T-helper 1 cell treated with Interleukin-12 subunit alpha and Interleukin-12 subunit beta and Interleukin-4 antibody, amounts not matched to agents 30 μg/mL and 1 μg/mL, for 36 hours (primary cell): ENCODE data around the gene MLLT3.

Experiments
- H3K27ac Mint-ChIP-seq: one replicate; pipeline ENCODE4 v1.8.0; 2021; ENCODE audit warnings: mild to moderate bottlenecking, mixed read lengths
- H3K27me3 Mint-ChIP-seq: one replicate; pipeline ENCODE4 v1.8.0; 2021; ENCODE audit warnings: low read depth, mixed read lengths
- H3K36me3 Mint-ChIP-seq: one replicate; pipeline ENCODE4 v1.8.0; 2021; ENCODE audit warnings: low read depth, mixed read lengths
- H3K4me1 Mint-ChIP-seq: one replicate; pipeline ENCODE4 v1.8.0; 2021; ENCODE audit warnings: low read depth, mixed read lengths
- H3K4me3 Mint-ChIP-seq: one replicate; pipeline ENCODE4 v1.8.0; 2021; ENCODE audit warnings: mild to moderate bottlenecking, moderate library complexity, mixed read lengths
- H3K9me3 Mint-ChIP-seq: one replicate; pipeline ENCODE4 v1.8.0; 2021; ENCODE audit warnings: mixed read lengths

The MLLT3 gene

GRCh38 chr9:20566401-20566800 is 55.9 kb downstream of the MLLT3 start:
- Mint-ChIP-seq H3K4me1 (peaks cover 52% of the 10 kb centered on the region), H3K4me3 (no peak overlapping the region), H3K27me3 (no peaks in the 10 kb centered on the region), H3K9me3 (no peaks in the 10 kb centered on the region), H3K36me3 (peaks cover 10% of the 10 kb centered on the region), H3K27ac (no peak overlapping the region)

GRCh38 chr9:20564650-20565049 is 57.6 kb downstream of the MLLT3 start:
- Mint-ChIP-seq H3K9me3 (no peaks in the 10 kb centered on the region), H3K36me3 (peaks cover 10% of the 10 kb centered on the region), H3K4me3 (no peak overlapping the region), H3K27me3 (no peaks in the 10 kb centered on the region), H3K27ac (no peak overlapping the region), H3K4me1 (peaks cover 56% of the 10 kb centered on the region)

- Mint-ChIP-seq H3K9me3 (no peaks in the 10 kb centered on the region), H3K4me3 (no peak overlapping the region), H3K27ac (no peak overlapping the region), H3K4me1 (peaks cover 61% of the 10 kb centered on the region), H3K36me3 (peaks cover 10% of the 10 kb centered on the region), H3K27me3 (no peaks in the 10 kb centered on the region)
Measured at GRCh38 chr9:20563917-20564316, 58.4 kb downstream of the MLLT3 start.

GRCh38 chr9:20562051-20562450 is 60.2 kb downstream of the MLLT3 start:
- Mint-ChIP-seq H3K36me3 (peaks cover 6% of the 10 kb centered on the region), H3K9me3 (no peaks in the 10 kb centered on the region), H3K27ac (peak overlapping the region; percentile 70), H3K27me3 (no peaks in the 10 kb centered on the region), H3K4me3 (peak overlapping the region; percentile 25), H3K4me1 (peaks cover 69% of the 10 kb centered on the region)

- peaks cover 72% of the 10 kb centered on the region for H3K4me1 Mint-ChIP-seq
- no peaks in the 10 kb centered on the region for H3K9me3 Mint-ChIP-seq
- peak overlapping the region; percentile 7 for H3K4me3 Mint-ChIP-seq
- peaks cover 6% of the 10 kb centered on the region for H3K36me3 Mint-ChIP-seq
- H3K27me3 Mint-ChIP-seq, result no peaks in the 10 kb centered on the region
- peak overlapping the region; percentile 11 for H3K27ac Mint-ChIP-seq
Measured at GRCh38 chr9:20561531-20561930, 60.8 kb downstream of the MLLT3 start.

GRCh38 chr9:20559231-20559890 is 62.9 kb downstream of the MLLT3 start:
- Mint-ChIP-seq H3K4me3 (no peak overlapping the region), H3K9me3 (no peaks in the 10 kb centered on the region), H3K36me3 (peaks cover 4% of the 10 kb centered on the region), H3K27me3 (no peaks in the 10 kb centered on the region), H3K4me1 (peaks cover 76% of the 10 kb centered on the region), H3K27ac (no peak overlapping the region)

- Mint-ChIP-seq H3K27me3 (no peaks in the 10 kb centered on the region), H3K9me3 (no peaks in the 10 kb centered on the region), H3K4me3 (peak overlapping the region; percentile 50), H3K36me3 (peaks cover 4% of the 10 kb centered on the region), H3K27ac (peak overlapping the region; percentile 77), H3K4me1 (peaks cover 80% of the 10 kb centered on the region)
Measured at GRCh38 chr9:20558566-20559016, 63.7 kb downstream of the MLLT3 start.

- no peaks in the 10 kb centered on the region for H3K9me3 Mint-ChIP-seq
- peak overlapping the region; percentile 9 for H3K4me3 Mint-ChIP-seq
- H3K4me1 Mint-ChIP-seq, result peaks cover 80% of the 10 kb centered on the region
- peaks cover 4% of the 10 kb centered on the region for H3K36me3 Mint-ChIP-seq
- no peaks in the 10 kb centered on the region for H3K27me3 Mint-ChIP-seq
- peak overlapping the region; percentile 77 for H3K27ac Mint-ChIP-seq
Measured at GRCh38 chr9:20557890-20558565, 64.3 kb downstream of the MLLT3 start.

- peak overlapping the region; percentile 60 for H3K27ac Mint-ChIP-seq
Measured at GRCh38 chr9:20557285-20557684, 65.0 kb downstream of the MLLT3 start.

GRCh38 chr9:20553558-20554149 is 68.6 kb downstream of the MLLT3 start:
- peaks cover 76% of the 10 kb centered on the region for H3K4me1 Mint-ChIP-seq
- peak overlapping the region; percentile 50 for H3K4me3 Mint-ChIP-seq
- H3K27ac Mint-ChIP-seq, result peak overlapping the region; percentile 72
- no peaks in the 10 kb centered on the region for H3K27me3 Mint-ChIP-seq
- no peaks in the 10 kb centered on the region for H3K9me3 Mint-ChIP-seq
- peaks cover 8% of the 10 kb centered on the region for H3K36me3 Mint-ChIP-seq

More at GRCh38 chr9:20557285-20557684, 65.0 kb downstream of the MLLT3 start:
- H3K4me3 Mint-ChIP-seq, result no peak overlapping the region
- peaks cover 80% of the 10 kb centered on the region for H3K4me1 Mint-ChIP-seq
- H3K27me3 Mint-ChIP-seq, result no peaks in the 10 kb centered on the region
- H3K36me3 Mint-ChIP-seq, result peaks cover 2% of the 10 kb centered on the region
- no peaks in the 10 kb centered on the region for H3K9me3 Mint-ChIP-seq

- Mint-ChIP-seq H3K27ac (peak overlapping the region; percentile 72), H3K9me3 (no peaks in the 10 kb centered on the region), H3K4me3 (peak overlapping the region; percentile 32), H3K4me1 (peaks cover 69% of the 10 kb centered on the region), H3K36me3 (peaks cover 8% of the 10 kb centered on the region), H3K27me3 (no peaks in the 10 kb centered on the region)
Measured at GRCh38 chr9:20552874-20553557, 69.3 kb downstream of the MLLT3 start.

GRCh38 chr9:20551835-20552234 is 70.5 kb downstream of the MLLT3 start:
- peak overlapping the region; percentile 47 for H3K4me3 Mint-ChIP-seq
- no peaks in the 10 kb centered on the region for H3K27me3 Mint-ChIP-seq
- H3K27ac Mint-ChIP-seq, result peak overlapping the region; percentile 8
- H3K4me1 Mint-ChIP-seq, result peaks cover 58% of the 10 kb centered on the region
- no peaks in the 10 kb centered on the region for H3K9me3 Mint-ChIP-seq
- peaks cover 8% of the 10 kb centered on the region for H3K36me3 Mint-ChIP-seq

- Mint-ChIP-seq H3K36me3 (peaks cover 8% of the 10 kb centered on the region), H3K27ac (no peak overlapping the region), H3K4me1 (peaks cover 56% of the 10 kb centered on the region), H3K27me3 (no peaks in the 10 kb centered on the region), H3K4me3 (no peak overlapping the region), H3K9me3 (no peaks in the 10 kb centered on the region)
Measured at GRCh38 chr9:20551236-20551635, 71.1 kb downstream of the MLLT3 start.

- Mint-ChIP-seq H3K4me1 (peaks cover 52% of the 10 kb centered on the region), H3K36me3 (peaks cover 8% of the 10 kb centered on the region), H3K27ac (no peak overlapping the region), H3K27me3 (no peaks in the 10 kb centered on the region), H3K4me3 (no peak overlapping the region), H3K9me3 (no peaks in the 10 kb centered on the region)
Measured at GRCh38 chr9:20550326-20550725, 72.0 kb downstream of the MLLT3 start.
